IMR-90 (cell line): ENCODE data around the gene ZNF670. TPM values are rescaled to one million over a fixed set of nuclear protein-coding genes. Genes with fewer than 3 reads are reported as not detected.

Experiments used
- ATAC-seq: fragments of 200-7000 bp; cut with Tn5 transposase; 2 replicates; pipeline ENCODE4 v1.9.1; 2020; ENCODE audit warnings: low read depth, mild to moderate bottlenecking, moderate library complexity
- BruUV-seq: library from RNA; stranded (reverse); fragments of 400-500 nt; replicated peaks from 2 replicates; lab custom pipeline; 2021; lab: Mats Ljungman, UMichigan
- CTCF ChIA-PET: fragments of 300-600 bp; formaldehyde crosslinking; extraction: SDS; loops from one replicate; lab custom pipeline; 2021; ENCODE audit warnings: antibody characterized with exemption; lab: Yijun Ruan, JAX
- POLR2A ChIA-PET: fragments of 300-600 bp; sonication (Branson Sonifier 250); formaldehyde crosslinking; loops from one replicate; lab custom pipeline; 2022; ENCODE audit warnings: antibody characterized with exemption; ENCODE audit not compliant: unreplicated experiment; lab: Charles Lee
- DNase-seq: peaks from one replicate; pipeline ENCODE4 v3.0.0; 2013
- H2AFZ ChIP-seq: replicated peaks from 2 replicates; pipeline ENCODE3; 2013; ENCODE audit warnings: low read length, mild to moderate bottlenecking; ENCODE audit not compliant: poor library complexity
- H2AK5ac ChIP-seq: 2 replicates; pipeline ENCODE4 v1.6.1; 2013; ENCODE audit warnings: low read depth, low read length, inconsistent platforms
- H2AK9ac ChIP-seq: replicated peaks from 2 replicates; pipeline ENCODE3; 2013; ENCODE audit warnings: mild to moderate bottlenecking, low read depth, low read length, moderate library complexity; ENCODE audit not compliant: poor library complexity
- H2BK120ac ChIP-seq: 2 replicates; pipeline ENCODE4 v1.6.1; 2013; ENCODE audit warnings: low read depth, low read length, inconsistent platforms
- H2BK15ac ChIP-seq: 3 replicates; pipeline ENCODE4 v1.6.1; 2013; ENCODE audit warnings: low read depth, low read length, inconsistent platforms
- H2BK20ac ChIP-seq: 2 replicates; pipeline ENCODE4 v1.6.1; 2013; ENCODE audit warnings: low read depth, mild to moderate bottlenecking, inconsistent platforms, low read length, moderate library complexity
- H2BK5ac ChIP-seq: 2 replicates; pipeline ENCODE4 v1.6.1; 2013; ENCODE audit warnings: mild to moderate bottlenecking, low read depth, low read length, inconsistent platforms; ENCODE audit not compliant: poor library complexity, severe bottlenecking
- H3K14ac ChIP-seq: replicated peaks from 2 replicates; pipeline ENCODE4 v1.6.1; 2013; ENCODE audit warnings: low read depth, low read length, inconsistent platforms
- H3K18ac ChIP-seq: 2 replicates; pipeline ENCODE4 v1.6.1; 2013; ENCODE audit warnings: low read depth, low read length, control low read depth
- H3K23ac ChIP-seq: 2 replicates; pipeline ENCODE4 v1.6.1; 2013; ENCODE audit warnings: low read depth, low read length, inconsistent platforms
- H3K27ac ChIP-seq: 2 replicates; pipeline ENCODE4 v1.5.1; 2013; ENCODE audit warnings: mild to moderate bottlenecking, control low read depth, low read length; ENCODE audit not compliant: insufficient read depth
- H3K27me3 ChIP-seq: 2 replicates; pipeline ENCODE4 v1.6.1; 2013; ENCODE audit warnings: low read length; ENCODE audit not compliant: control insufficient read depth, insufficient read depth
- H3K36me3 ChIP-seq: 2 replicates; pipeline ENCODE4 v1.6.1; 2013; ENCODE audit warnings: low read length, mixed read lengths; ENCODE audit not compliant: control insufficient read depth, insufficient read depth
- H3K4ac ChIP-seq: 2 replicates; pipeline ENCODE4 v1.6.1; 2013; ENCODE audit warnings: low read depth, low read length, inconsistent platforms
- H3K4me1 ChIP-seq: 2 replicates; pipeline ENCODE4 v1.6.1; 2013; ENCODE audit warnings: low read length, mixed read lengths; ENCODE audit not compliant: control insufficient read depth, insufficient read depth
- H3K4me2 ChIP-seq: 2 replicates; pipeline ENCODE4 v1.6.1; 2013; ENCODE audit warnings: low read depth, mild to moderate bottlenecking, control low read depth, low read length, moderate library complexity
- H3K4me3 ChIP-seq: 2 replicates; pipeline ENCODE4 v1.5.1; 2013; ENCODE audit warnings: low read depth, mild to moderate bottlenecking, control low read depth, low read length, moderate library complexity; ENCODE audit not compliant: insufficient read depth
- H3K56ac ChIP-seq: 2 replicates; pipeline ENCODE4 v1.6.1; 2013; ENCODE audit warnings: low read length, inconsistent platforms; ENCODE audit not compliant: insufficient read depth; ENCODE audit errors: extremely low read depth
- H3K79me1 ChIP-seq, 2 experiments: 2 replicates each; pipeline ENCODE4 v1.6.1; 2013; ENCODE audit warnings: low read length in 2 of 2, inconsistent platforms in 1 of 2, low read depth in 1 of 2
- H3K9ac ChIP-seq: 2 replicates; pipeline ENCODE4 v1.6.1; 2013; ENCODE audit warnings: low read depth, low read length, control low read depth
- H3K9me1 ChIP-seq: 2 replicates; pipeline ENCODE4 v1.6.1; 2013; ENCODE audit warnings: low read length, inconsistent platforms; ENCODE audit not compliant: insufficient read depth
- H3K9me3 ChIP-seq: 2 replicates; pipeline ENCODE4 v1.6.1; 2013; ENCODE audit warnings: low read length; ENCODE audit not compliant: control insufficient read depth, insufficient read depth
- H4K20me1 ChIP-seq: 2 replicates; pipeline ENCODE4 v1.6.1; 2013; ENCODE audit warnings: low read length, inconsistent platforms; ENCODE audit not compliant: insufficient read depth
- H4K5ac ChIP-seq: 2 replicates; pipeline ENCODE4 v1.6.1; 2013; ENCODE audit warnings: mild to moderate bottlenecking, low read depth, low read length, control low read depth
- H4K8ac ChIP-seq, 2 experiments: 2 replicates each; pipeline ENCODE4 v1.6.1; 2013; ENCODE audit warnings: low read depth in 2 of 2, low read length in 2 of 2, control low read depth in 1 of 2, inconsistent platforms in 1 of 2
- H4K91ac ChIP-seq: 2 replicates; pipeline ENCODE4 v1.6.1; 2013; ENCODE audit warnings: low read depth, low read length, inconsistent platforms; ENCODE audit not compliant: insufficient read depth
- RFX5 ChIP-seq: IDR thresholded peaks from 2 replicates; pipeline ENCODE4 v1.8.0; 2012; ENCODE audit warnings: low read depth, mild to moderate bottlenecking, low read length, moderate library complexity
- WGBS, 2 experiments: methylation state at CpG; one replicate each; pipeline versions ENCODE4 v1.1.5 to v1.1.7; 2013; ENCODE audit warnings: missing lambda C conversion rate in 2 of 2; ENCODE audit not compliant: insufficient read length in 1 of 2; ENCODE audit errors: extremely low coverage in 2 of 2; 5-methylcytosine and 5-hydroxymethylcytosine counted together
- dilution Hi-C: fragments of 300-500 bp; cut with HindIII; formaldehyde crosslinking; loops from one replicate; pipeline ENCODE4 v1.14.3; 2018; ENCODE audit warnings: low sequenced_read_pairs; ENCODE audit not compliant: unreplicated experiment
- in situ Hi-C: fragments of 300-500 bp; cut with MboI; formaldehyde crosslinking; loops from 3 replicates; pipeline ENCODE4 v1.14.3; 2019; ENCODE audit warnings: low sequenced_read_pairs, inconsistent platforms, mixed read lengths
- intact Hi-C: fragments of 100-400 bp; cut with micrococcal nuclease; formaldehyde crosslinking; loops from 2 replicates; pipeline ENCODE4 v1.10.0; 2022
- polyA plus RNA-seq, 3 experiments: library from polyadenylated mRNA; depleted of rRNA; stranded (reverse); fragments of >200 nt; gene quantifications; 2 replicates each; pipeline ENCODE4 v1.2.3, GENCODE V29; 2012; ENCODE audit warnings: low replicate concordance in 1 of 3
- total RNA-seq: library from RNA; depleted of rRNA; stranded (reverse); fragments of >200 nt; gene quantifications from 2 replicates; pipeline ENCODE4 v1.2.3, GENCODE V29; 2012

Gene ZNF670
- total and polyA plus RNA-seq, 2 of the 4 experiments (the other 2 are of a cell fraction), result 1.8 to 4.5 TPM

GRCh38 chr1:247090455-247090854, 11.8 kb upstream of the ZNF670 start:
- in situ Hi-C loops, result no loop called here
- no peak overlapping the region for H3K27ac ChIP-seq
- H3K18ac ChIP-seq, result no peak overlapping the region
- no peak overlapping the region for H4K5ac ChIP-seq
- TF ChIP-seq RFX5, result no peak
- no peak overlapping the region for H2BK5ac ChIP-seq
- no peaks in the 10 kb centered on the region for H3K36me3 ChIP-seq
- H3K4me3 ChIP-seq, result no peak overlapping the region
- no peak overlapping the region for H2BK20ac ChIP-seq
- H3K4me1 ChIP-seq, result no peaks in the 10 kb centered on the region
- H3K9me1 ChIP-seq, result no peaks in the 10 kb centered on the region
- H2AK9ac ChIP-seq, result no peak overlapping the region
- H2AK5ac ChIP-seq, result no peak overlapping the region
- 75% methylated on average over 8 of the region's 14 CpGs; no CpG with 5 or more reads in 1 of the 2 experiments for WGBS, 2 experiments
- no peak overlapping the region for H3K9ac ChIP-seq
- no peaks in the 10 kb centered on the region for H4K20me1 ChIP-seq
- H4K8ac ChIP-seq, result no peak overlapping the region
- no peak overlapping the region for H4K91ac ChIP-seq
- no peak overlapping the region for H3K14ac ChIP-seq
- ChIA-PET POLR2A (no interaction called here), CTCF (no interaction called here)
- no peak overlapping the region for H2BK120ac ChIP-seq
- no peak overlapping the region for H3K56ac ChIP-seq
- intact Hi-C loops, result no loop called here
- dilution Hi-C loops, result no loop called here
- no peak overlapping the region for H2AFZ ChIP-seq
- no TSS peak for BruUV-seq
- H3K4me2 ChIP-seq, result no peak overlapping the region
- no peak for ATAC-seq
- H3K4ac ChIP-seq, result no peak overlapping the region
- H3K23ac ChIP-seq, result no peak overlapping the region
- no peak for DNase-seq
- no peak overlapping the region for H2BK15ac ChIP-seq
- no peaks in the 10 kb centered on the region for H3K79me1 ChIP-seq
- no peaks in the 10 kb centered on the region for H3K27me3 ChIP-seq
- peaks cover 4% of the 10 kb centered on the region; the same call in 1 of the 2 replicates for H3K9me3 ChIP-seq
